K562 (cell line): Measurements from ENCODE around the gene PPP6C. TPM values are rescaled to one million over a fixed set of nuclear protein-coding genes. Genes with fewer than 3 reads are reported as not detected.

Source experiments
- CHCHD3 ChIP-seq: fragments of 250-450 bp; sonication (Bioruptor Pico); IDR thresholded peaks from 2 replicates; pipeline ENCODE4 v2.1.2; 2022; ENCODE audit warnings: mild to moderate bottlenecking
- CREB1 ChIP-seq, 2 experiments: sonication (generic) in 1 of 2; formaldehyde crosslinking in 1 of 2; IDR thresholded peaks; 2 replicates each; pipeline versions ENCODE4 v1.6.1 to v1.8.0; 2012 to 2022; ENCODE audit warnings: inconsistent platforms in 1 of 2, mild to moderate bottlenecking in 1 of 2, missing genetic modification reagents in 1 of 2, moderate library complexity in 1 of 2
- DIDO1 ChIP-seq: fragments of 450-650 bp; IDR thresholded peaks from 2 replicates; pipeline ENCODE4 v1.6.1; 2016; ENCODE audit warnings: low read depth, missing biosample characterization, missing genetic modification characterization
- EP400 ChIP-seq: fragments of 450-650 bp; IDR thresholded peaks from 2 replicates; pipeline ENCODE4 v1.6.1; 2017; ENCODE audit warnings: antibody characterized with exemption, mild to moderate bottlenecking, moderate library complexity
- EZH2 ChIP-seq: IDR thresholded peaks from 2 replicates; pipeline ENCODE4 v1.6.1; 2012; ENCODE audit warnings: low read depth, mild to moderate bottlenecking, inconsistent platforms, low read length, borderline replicate concordance
- KDM1A ChIP-seq, 2 experiments: fragments of 450-650 bp; IDR thresholded peaks; 2 replicates each; pipeline ENCODE4 v1.6.1; 2016; ENCODE audit warnings: mild to moderate bottlenecking in 2 of 2
- KLF16 ChIP-seq: IDR thresholded peaks from 2 replicates; pipeline ENCODE4 v1.6.1; 2016; ENCODE audit warnings: antibody characterized with exemption
- RAD21 ChIP-seq, 2 experiments: fragments of 250-450 bp in 1 of 2; fragments of 450-650 bp in 1 of 2; sonication (Bioruptor Pico) in 1 of 2; formaldehyde crosslinking in 1 of 2; IDR thresholded peaks in 1 of 2; conservative IDR thresholded peaks in 1 of 2; 2 replicates each; pipeline versions ENCODE4 v1.4.0 to v1.8.0; 2020 to 2022; ENCODE audit warnings: mild to moderate bottlenecking in 2 of 2, moderate library complexity in 1 of 2
- ZBTB11 ChIP-seq, 3 experiments: fragments of 200-800 bp in 1 of 3; fragments of 250-450 bp in 1 of 3; fragments of 450-650 bp in 1 of 3; sonication (Bioruptor Pico) in 1 of 3; sonication (Bioruptor generic) in 1 of 3; formaldehyde crosslinking in 1 of 3; IDR thresholded peaks; 2 replicates each; pipeline versions ENCODE4 v1.6.1 to v1.8.0; 2016 to 2022; ENCODE audit warnings: mild to moderate bottlenecking in 2 of 3, missing genetic modification characterization in 2 of 3, missing compliant biosample characterization in 1 of 3, moderate library complexity in 1 of 3
- ZBTB9 ChIP-seq: fragments of 450-650 bp; formaldehyde crosslinking; IDR thresholded peaks from 2 replicates; pipeline ENCODE4 v1.4.0; 2020; ENCODE audit warnings: mild to moderate bottlenecking, moderate library complexity
- ZNF197 ChIP-seq: fragments of 200-800 bp; sonication (Bioruptor generic); IDR thresholded peaks from 2 replicates; pipeline ENCODE4 v1.6.1; 2016; ENCODE audit warnings: low read depth, missing genetic modification characterization, missing compliant biosample characterization
- polyA plus RNA-seq, 8 experiments: library from polyadenylated mRNA; depleted of rRNA in 4 of 8; stranded (reverse) in 5 of 8; unstranded in 3 of 8; fragments of >200 nt; fragmentation: Nextera tagmentation in 2 of 8; fragmentation: Illumina TruSeq in 1 of 8; extraction: Ambion mirVana in 2 of 8; extraction: Trizol in 1 of 8; gene quantifications; 2 replicates each; pipeline versions ENCODE4 v1.2.1 to v1.2.3, GENCODE V29; 2011 to 2014; ENCODE audit warnings: inconsistent platforms in 1 of 8, missing spikeins in 1 of 8
- total RNA-seq, 7 experiments: library from RNA; depleted of rRNA in 6 of 7; stranded (reverse); fragments of >200 nt in 6 of 7; fragmentation: Illumina TruSeq in 2 of 7; extraction: Trizol in 2 of 7; gene quantifications; 2 replicates each; pipeline versions ENCODE4 v1.2.1 to v1.2.3, GENCODE V29; 2011 to 2021; ENCODE audit warnings: low replicate concordance in 1 of 7
- TF ChIP-seq, protein P1 (sequence below), 2 experiments: fragments of 450-650 bp in 1 of 2; sonication (generic) in 1 of 2; formaldehyde crosslinking in 1 of 2; IDR thresholded peaks in 1 of 2; conservative IDR thresholded peaks in 1 of 2; 2 replicates each; pipeline versions ENCODE4 v1.6.1 to v1.8.1; 2016 to 2023; ENCODE audit warnings: mild to moderate bottlenecking in 2 of 2, moderate library complexity in 2 of 2, inconsistent platforms in 1 of 2, missing genetic modification reagents in 1 of 2
- TF ChIP-seq, protein P2 (sequence below): fragments of 250-450 bp; sonication (Bioruptor Pico); IDR thresholded peaks from 2 replicates; pipeline ENCODE4 v1.5.1; 2021; ENCODE audit warnings: mild to moderate bottlenecking
- TF ChIP-seq, protein P3 (sequence below): fragments of 250-450 bp; sonication (Bioruptor Pico); IDR thresholded peaks from 2 replicates; pipeline ENCODE4 v1.4.0; 2020
- TF ChIP-seq, protein P4 (sequence below): fragments of 450-650 bp; formaldehyde crosslinking; IDR thresholded peaks from 2 replicates; pipeline ENCODE4 v1.4.0; 2022; ENCODE audit warnings: mild to moderate bottlenecking, moderate library complexity

Gene PPP6C
- total and polyA plus RNA-seq, 9 of the 15 experiments (the other 6 are each of a cell fraction or from before 2014, with no cell fraction given): 18.8 to 44.8 (median 38.3) TPM

- TF ChIP-seq RAD21 (CRISPR knock-in tag; conservative IDR thresholded peaks at IDR 0.05 in 1 of 2, IDR thresholded peaks at IDR 0.05 in 1 of 2) (peak in 1 of 2 experiments; percentile 16; a peak in 1 of 4 replicates), EP400 (peak; percentile 79), CREB1 (IDR thresholded peaks at IDR 0.05) (peak; percentile 97), CREB1 (CRISPR knock-in tag; IDR thresholded peaks at IDR 0.05) (peak; percentile 98), KDM1A (IDR thresholded peaks at IDR 0.05) (no peak), ZBTB9 (CRISPR knock-in tag) (no peak), ZNF197 (no peak), CHCHD3 (CRISPR knock-in tag) (no peak), ZBTB11 (CRISPR knock-in tag; IDR thresholded peaks at IDR 0.05) (peak in 1 of 3 experiments; percentile 87; a peak in 3 of 6 replicates), DIDO1 (peak; percentile 68), KLF16 (peak; percentile 91), EZH2 (no peak)
- TF ChIP-seq, protein P1, sequence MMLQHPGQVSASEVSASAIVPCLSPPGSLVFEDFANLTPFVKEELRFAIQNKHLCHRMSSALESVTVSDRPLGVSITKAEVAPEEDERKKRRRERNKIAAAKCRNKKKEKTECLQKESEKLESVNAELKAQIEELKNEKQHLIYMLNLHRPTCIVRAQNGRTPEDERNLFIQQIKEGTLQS (IDR thresholded peaks at IDR 0.05): no peak
- TF ChIP-seq, protein P1 (CRISPR knock-in tag; conservative IDR thresholded peaks at IDR 0.05): peak; percentile 56; the same call in 1 of the 2 replicates
- TF ChIP-seq, protein P2, sequence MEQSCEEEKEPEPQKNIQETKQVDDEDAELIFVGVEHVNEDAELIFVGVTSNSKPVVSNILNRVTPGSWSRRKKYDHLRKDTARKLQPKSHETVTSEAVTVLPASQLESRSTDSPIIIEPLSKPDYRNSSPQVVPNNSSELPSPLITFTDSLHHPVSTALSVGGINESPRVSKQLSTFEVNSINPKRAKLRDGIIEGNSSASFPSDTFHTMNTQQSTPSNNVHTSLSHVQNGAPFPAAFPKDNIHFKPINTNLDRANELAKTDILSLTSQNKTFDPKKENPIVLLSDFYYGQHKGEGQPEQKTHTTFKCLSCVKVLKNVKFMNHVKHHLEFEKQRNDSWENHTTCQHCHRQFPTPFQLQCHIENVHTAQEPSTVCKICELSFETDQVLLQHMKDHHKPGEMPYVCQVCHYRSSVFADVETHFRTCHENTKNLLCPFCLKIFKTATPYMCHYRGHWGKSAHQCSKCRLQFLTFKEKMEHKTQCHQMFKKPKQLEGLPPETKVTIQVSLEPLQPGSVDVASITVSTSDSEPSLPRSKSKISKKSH (CRISPR knock-in tag): no peak
- TF ChIP-seq, protein P3, sequence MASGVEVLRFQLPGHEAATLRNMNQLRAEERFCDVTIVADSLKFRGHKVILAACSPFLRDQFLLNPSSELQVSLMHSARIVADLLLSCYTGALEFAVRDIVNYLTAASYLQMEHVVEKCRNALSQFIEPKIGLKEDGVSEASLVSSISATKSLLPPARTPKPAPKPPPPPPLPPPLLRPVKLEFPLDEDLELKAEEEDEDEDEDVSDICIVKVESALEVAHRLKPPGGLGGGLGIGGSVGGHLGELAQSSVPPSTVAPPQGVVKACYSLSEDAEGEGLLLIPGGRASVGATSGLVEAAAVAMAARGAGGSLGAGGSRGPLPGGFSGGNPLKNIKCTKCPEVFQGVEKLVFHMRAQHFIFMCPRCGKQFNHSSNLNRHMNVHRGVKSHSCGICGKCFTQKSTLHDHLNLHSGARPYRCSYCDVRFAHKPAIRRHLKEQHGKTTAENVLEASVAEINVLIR (CRISPR knock-in tag): peak; percentile 92
- TF ChIP-seq, protein P4, sequence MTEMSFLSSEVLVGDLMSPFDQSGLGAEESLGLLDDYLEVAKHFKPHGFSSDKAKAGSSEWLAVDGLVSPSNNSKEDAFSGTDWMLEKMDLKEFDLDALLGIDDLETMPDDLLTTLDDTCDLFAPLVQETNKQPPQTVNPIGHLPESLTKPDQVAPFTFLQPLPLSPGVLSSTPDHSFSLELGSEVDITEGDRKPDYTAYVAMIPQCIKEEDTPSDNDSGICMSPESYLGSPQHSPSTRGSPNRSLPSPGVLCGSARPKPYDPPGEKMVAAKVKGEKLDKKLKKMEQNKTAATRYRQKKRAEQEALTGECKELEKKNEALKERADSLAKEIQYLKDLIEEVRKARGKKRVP: no peak
These were observed at the start of gene PPP6C (continued) for GRCh38 chr9:125189361-125190289.
